ENCODE data around the gene CHRM2.

CHRM2 gene

GRCh38 chr7:137003566-137003965 lies 135.1 kb downstream of the CHRM2 start:
- Histone ChIP-seq H3K36me3 (ENCODE audit: insufficient read depth, low read length) (no peaks in the 10 kb centered on the region), H3K27ac (no peak overlapping the region)
- DNase-seq (ENCODE audit: low read depth, low spot score), result no peak

GRCh38 chr7:137005873-137006272 lies 137.4 kb downstream of the CHRM2 start:
- no peak overlapping the region for H3K4me3 ChIP-seq
- H3K36me3 ChIP-seq (ENCODE audit: insufficient read depth, low read length), result no peaks in the 10 kb centered on the region
- DNase-seq (ENCODE audit: low read depth, low spot score), result no peak
- TF ChIP-seq EZH2 (IDR thresholded peaks at IDR 0.05) (no peak), POLR2AphosphoS5 (IDR thresholded peaks at IDR 0.05; ENCODE audit: borderline replicate concordance, low read depth, low read length) (no peak), FOXP2 (optimal IDR thresholded peaks at IDR 0.05; ENCODE audit: control extremely low read depth, extremely low read length, insufficient read depth) (no peak)
- H3K27ac ChIP-seq, result no peak overlapping the region
- H3K9ac ChIP-seq (ENCODE audit: insufficient read length), result no peak overlapping the region
- no peaks in the 10 kb centered on the region for H3K9me3 ChIP-seq (ENCODE audit: low read depth, low read length)

More at GRCh38 chr7:137003566-137003965, 135.1 kb downstream of the CHRM2 start:
- no peak for TF ChIP-seq FOXP2 (optimal IDR thresholded peaks at IDR 0.05; ENCODE audit: control extremely low read depth, extremely low read length, insufficient read depth)
- TF ChIP-seq POLR2AphosphoS5 (IDR thresholded peaks at IDR 0.05; ENCODE audit: borderline replicate concordance, low read depth, low read length), result no peak
- TF ChIP-seq EZH2 (IDR thresholded peaks at IDR 0.05), result no peak
- no peak overlapping the region for H3K9ac ChIP-seq (ENCODE audit: insufficient read length)
- no peak overlapping the region for H3K4me3 ChIP-seq
- H3K9me3 ChIP-seq (ENCODE audit: low read depth, low read length), result no peaks in the 10 kb centered on the region

- H3K27ac ChIP-seq, result no peak overlapping the region
- H3K9me3 ChIP-seq (ENCODE audit: low read depth, low read length), result no peaks in the 10 kb centered on the region
- H3K9ac ChIP-seq (ENCODE audit: insufficient read length), result no peak overlapping the region
- DNase-seq (ENCODE audit: low read depth, low spot score), result no peak
- TF ChIP-seq POLR2AphosphoS5 (IDR thresholded peaks at IDR 0.05; ENCODE audit: borderline replicate concordance, low read depth, low read length), result no peak
- no peaks in the 10 kb centered on the region for H3K36me3 ChIP-seq (ENCODE audit: insufficient read depth, low read length)
- H3K4me3 ChIP-seq, result no peak overlapping the region
Observed at GRCh38 chr7:137006293-137006692, 137.8 kb downstream of the CHRM2 start.

GRCh38 chr7:137007001-137007694 lies 138.7 kb downstream of the CHRM2 start:
- Histone ChIP-seq H3K36me3 (ENCODE audit: insufficient read depth, low read length) (no peaks in the 10 kb centered on the region), H3K9ac (ENCODE audit: insufficient read length) (no peak overlapping the region), H3K4me3 (no peak overlapping the region), H3K9me3 (ENCODE audit: low read depth, low read length) (no peaks in the 10 kb centered on the region), H3K27ac (no peak overlapping the region)
- TF ChIP-seq EZH2 (IDR thresholded peaks at IDR 0.05) (no peak), FOXP2 (optimal IDR thresholded peaks at IDR 0.05; ENCODE audit: control extremely low read depth, extremely low read length, insufficient read depth) (no peak), POLR2AphosphoS5 (IDR thresholded peaks at IDR 0.05; ENCODE audit: borderline replicate concordance, low read depth, low read length) (no peak)
- no peak for DNase-seq (ENCODE audit: low read depth, low spot score)

GRCh38 chr7:137009404-137009803 lies 141.0 kb downstream of the CHRM2 start:
- H3K27ac ChIP-seq, result no peak overlapping the region
- TF ChIP-seq FOXP2 (optimal IDR thresholded peaks at IDR 0.05; ENCODE audit: control extremely low read depth, extremely low read length, insufficient read depth) (no peak), EZH2 (IDR thresholded peaks at IDR 0.05) (no peak), POLR2AphosphoS5 (IDR thresholded peaks at IDR 0.05; ENCODE audit: borderline replicate concordance, low read depth, low read length) (no peak)
- no peak for DNase-seq (ENCODE audit: low read depth, low spot score)

GRCh38 chr7:137015015-137015414 lies 146.6 kb downstream of the CHRM2 start:
- H3K4me3 ChIP-seq, result no peak overlapping the region
- no peak for TF ChIP-seq FOXP2 (optimal IDR thresholded peaks at IDR 0.05; ENCODE audit: control extremely low read depth, extremely low read length, insufficient read depth)
- no peak overlapping the region for H3K27ac ChIP-seq
- H3K9me3 ChIP-seq (ENCODE audit: low read depth, low read length), result no peaks in the 10 kb centered on the region
- no peak for DNase-seq (ENCODE audit: low read depth, low spot score)
- H3K36me3 ChIP-seq (ENCODE audit: insufficient read depth, low read length), result no peaks in the 10 kb centered on the region
- no peak overlapping the region for H3K9ac ChIP-seq (ENCODE audit: insufficient read length)

More at GRCh38 chr7:137009404-137009803, 141.0 kb downstream of the CHRM2 start:
- Histone ChIP-seq H3K9me3 (ENCODE audit: low read depth, low read length) (no peaks in the 10 kb centered on the region), H3K4me3 (no peak overlapping the region), H3K9ac (ENCODE audit: insufficient read length) (no peak overlapping the region), H3K36me3 (ENCODE audit: insufficient read depth, low read length) (no peaks in the 10 kb centered on the region)

GRCh38 chr7:137017221-137017620 lies 148.8 kb downstream of the CHRM2 start:
- Histone ChIP-seq H3K27ac (no peak overlapping the region), H3K36me3 (ENCODE audit: insufficient read depth, low read length) (no peaks in the 10 kb centered on the region), H3K9me3 (ENCODE audit: low read depth, low read length) (no peaks in the 10 kb centered on the region), H3K9ac (ENCODE audit: insufficient read length) (no peak overlapping the region), H3K4me3 (no peak overlapping the region)
- DNase-seq (ENCODE audit: low read depth, low spot score), result no peak
- TF ChIP-seq EZH2 (IDR thresholded peaks at IDR 0.05) (no peak), FOXP2 (optimal IDR thresholded peaks at IDR 0.05; ENCODE audit: control extremely low read depth, extremely low read length, insufficient read depth) (no peak), POLR2AphosphoS5 (IDR thresholded peaks at IDR 0.05; ENCODE audit: borderline replicate concordance, low read depth, low read length) (no peak)

- TF ChIP-seq POLR2AphosphoS5 (IDR thresholded peaks at IDR 0.05; ENCODE audit: borderline replicate concordance, low read depth, low read length), result no peak
- DNase-seq (ENCODE audit: low read depth, low spot score), result no peak
- Histone ChIP-seq H3K27ac (no peak overlapping the region), H3K9me3 (ENCODE audit: low read depth, low read length) (no peaks in the 10 kb centered on the region), H3K36me3 (ENCODE audit: insufficient read depth, low read length) (no peaks in the 10 kb centered on the region), H3K9ac (ENCODE audit: insufficient read length) (no peak overlapping the region), H3K4me3 (no peak overlapping the region)
Observed at GRCh38 chr7:137018468-137018867, 150.0 kb downstream of the CHRM2 start.

GRCh38 chr7:137020351-137020750 lies 151.9 kb downstream of the CHRM2 start:
- DNase-seq (ENCODE audit: low read depth, low spot score), result no peak
- Histone ChIP-seq H3K9me3 (ENCODE audit: low read depth, low read length) (no peaks in the 10 kb centered on the region), H3K4me3 (no peak overlapping the region), H3K36me3 (ENCODE audit: insufficient read depth, low read length) (no peaks in the 10 kb centered on the region), H3K9ac (ENCODE audit: insufficient read length) (no peak overlapping the region), H3K27ac (no peak overlapping the region)
- TF ChIP-seq FOXP2 (optimal IDR thresholded peaks at IDR 0.05; ENCODE audit: control extremely low read depth, extremely low read length, insufficient read depth) (no peak), POLR2AphosphoS5 (IDR thresholded peaks at IDR 0.05; ENCODE audit: borderline replicate concordance, low read depth, low read length) (no peak), EZH2 (IDR thresholded peaks at IDR 0.05) (no peak)
